HCT116 (cell line): ENCODE measurements around the gene GALNT16.

Experiments used
- POLR2AphosphoS5 ChIP-seq: IDR thresholded peaks from 2 replicates; pipeline ENCODE4 v1.6.1; 2011; ENCODE audit warnings: mild to moderate bottlenecking, low read depth, low read length, moderate library complexity
- TF ChIP-seq, protein P1 (sequence below), 3 experiments: fragments of 200-600 bp in 1 of 3; sonication (generic) in 1 of 3; IDR thresholded peaks in 2 of 3; conservative IDR thresholded peaks in 1 of 3; 2 replicates each; pipeline ENCODE4 v1.5.1; 2012 to 2017; ENCODE audit warnings: low read depth in 2 of 3, low read length in 2 of 3, antibody characterized with exemption in 1 of 3, borderline replicate concordance in 1 of 3, control low read depth in 1 of 3, mild to moderate bottlenecking in 1 of 3, mixed read lengths in 1 of 3, mixed run types in 1 of 3, moderate library complexity in 1 of 3; ENCODE audit not compliant: insufficient read depth in 1 of 3

DNA sequence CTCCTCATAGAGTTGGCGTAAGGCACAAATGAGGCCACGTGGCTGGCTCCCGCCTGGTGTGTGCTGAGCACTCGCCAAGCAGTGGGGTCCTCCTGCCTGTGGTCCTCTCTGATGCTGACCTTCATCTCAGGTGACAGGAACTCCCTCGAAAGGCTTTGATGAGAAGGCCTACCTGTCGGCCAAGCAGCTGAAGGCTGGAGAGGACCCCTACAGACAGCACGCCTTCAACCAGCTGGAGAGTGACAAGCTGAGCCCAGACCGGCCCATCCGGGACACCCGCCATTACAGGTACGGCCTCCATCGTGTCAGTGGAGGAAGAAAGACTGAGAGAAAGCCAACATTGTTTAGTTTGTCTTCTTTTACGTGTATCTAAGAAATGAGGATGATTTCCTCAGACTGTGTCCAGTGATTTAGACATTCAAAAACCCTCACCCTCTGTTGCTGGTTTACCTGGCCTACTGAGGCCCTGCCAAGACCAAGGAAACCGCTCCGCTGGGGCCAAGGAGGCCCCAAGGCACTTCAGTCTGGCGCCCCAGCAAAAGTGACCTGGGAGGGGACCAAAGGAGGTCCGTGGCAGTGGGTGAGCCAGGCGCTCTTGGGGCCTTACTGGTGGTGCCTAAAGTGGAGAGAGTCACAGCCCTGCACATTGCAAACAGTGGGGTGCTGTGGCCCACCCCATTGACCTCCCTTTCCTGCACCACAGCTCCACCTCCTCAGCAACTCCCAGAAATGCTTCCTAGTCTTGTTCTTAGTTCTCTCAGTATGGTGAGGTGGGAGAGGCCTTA lies 60.8 kb downstream of the GALNT16 start:
- TF ChIP-seq, protein P1, sequence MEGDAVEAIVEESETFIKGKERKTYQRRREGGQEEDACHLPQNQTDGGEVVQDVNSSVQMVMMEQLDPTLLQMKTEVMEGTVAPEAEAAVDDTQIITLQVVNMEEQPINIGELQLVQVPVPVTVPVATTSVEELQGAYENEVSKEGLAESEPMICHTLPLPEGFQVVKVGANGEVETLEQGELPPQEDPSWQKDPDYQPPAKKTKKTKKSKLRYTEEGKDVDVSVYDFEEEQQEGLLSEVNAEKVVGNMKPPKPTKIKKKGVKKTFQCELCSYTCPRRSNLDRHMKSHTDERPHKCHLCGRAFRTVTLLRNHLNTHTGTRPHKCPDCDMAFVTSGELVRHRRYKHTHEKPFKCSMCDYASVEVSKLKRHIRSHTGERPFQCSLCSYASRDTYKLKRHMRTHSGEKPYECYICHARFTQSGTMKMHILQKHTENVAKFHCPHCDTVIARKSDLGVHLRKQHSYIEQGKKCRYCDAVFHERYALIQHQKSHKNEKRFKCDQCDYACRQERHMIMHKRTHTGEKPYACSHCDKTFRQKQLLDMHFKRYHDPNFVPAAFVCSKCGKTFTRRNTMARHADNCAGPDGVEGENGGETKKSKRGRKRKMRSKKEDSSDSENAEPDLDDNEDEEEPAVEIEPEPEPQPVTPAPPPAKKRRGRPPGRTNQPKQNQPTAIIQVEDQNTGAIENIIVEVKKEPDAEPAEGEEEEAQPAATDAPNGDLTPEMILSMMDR (IDR thresholded peaks at IDR 0.05 in 2 of 3, conservative IDR thresholded peaks at IDR 0.05 in 1 of 3; ENCODE audit: borderline replicate concordance in 1 of 3, insufficient read depth in 1 of 3, low read depth in 2 of 3, low read length in 2 of 3), result no peak
- no peak for TF ChIP-seq POLR2AphosphoS5
